ENCODE results near the gene NFIA. TPM values are rescaled to one million over a fixed set of nuclear protein-coding genes. Genes with fewer than 3 reads are reported as not detected.

NFIA gene
- total and polyA plus RNA-seq, 10 of the 15 experiments (the other 5 are each of a cell fraction or from before 2014, with no cell fraction given) = 0.10 to 0.16 TPM; not detected in 8

DNA sequence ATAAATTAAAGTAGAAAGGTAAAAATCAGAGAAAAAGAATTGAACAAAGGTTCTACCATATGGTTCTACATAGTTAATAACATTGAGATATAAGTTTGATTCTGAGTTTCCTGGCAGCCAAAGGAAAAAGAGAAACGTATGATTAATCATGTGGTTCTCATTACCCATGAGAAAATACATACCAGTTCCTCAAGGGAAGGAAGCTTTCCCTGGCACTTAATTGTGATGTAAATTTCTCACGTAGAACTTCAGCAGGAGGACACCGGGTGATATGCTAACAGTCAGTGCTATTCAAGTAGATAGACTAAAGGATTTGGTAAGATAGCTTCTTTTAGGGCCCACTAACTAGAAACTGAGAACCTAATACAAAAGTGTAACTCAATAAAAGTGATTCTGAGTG, 218.5 kb downstream of the NFIA start (continued):
- TF ChIP-seq, protein P1, sequence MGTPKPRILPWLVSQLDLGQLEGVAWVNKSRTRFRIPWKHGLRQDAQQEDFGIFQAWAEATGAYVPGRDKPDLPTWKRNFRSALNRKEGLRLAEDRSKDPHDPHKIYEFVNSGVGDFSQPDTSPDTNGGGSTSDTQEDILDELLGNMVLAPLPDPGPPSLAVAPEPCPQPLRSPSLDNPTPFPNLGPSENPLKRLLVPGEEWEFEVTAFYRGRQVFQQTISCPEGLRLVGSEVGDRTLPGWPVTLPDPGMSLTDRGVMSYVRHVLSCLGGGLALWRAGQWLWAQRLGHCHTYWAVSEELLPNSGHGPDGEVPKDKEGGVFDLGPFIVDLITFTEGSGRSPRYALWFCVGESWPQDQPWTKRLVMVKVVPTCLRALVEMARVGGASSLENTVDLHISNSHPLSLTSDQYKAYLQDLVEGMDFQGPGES (IDR thresholded peaks at IDR 0.05) = no peak
- TF ChIP-seq NFIC (IDR thresholded peaks at IDR 0.05; ENCODE audit: low read depth, low read length) = no peak
- TF ChIP-seq EZH2 (IDR thresholded peaks at IDR 0.05; ENCODE audit: borderline replicate concordance, control insufficient read depth, low read depth, low read length) = no peak
- TF ChIP-seq RCOR1 (conservative IDR thresholded peaks at IDR 0.05; ENCODE audit: low read depth, low read length) = no peak
- TF ChIP-seq, protein P2, sequence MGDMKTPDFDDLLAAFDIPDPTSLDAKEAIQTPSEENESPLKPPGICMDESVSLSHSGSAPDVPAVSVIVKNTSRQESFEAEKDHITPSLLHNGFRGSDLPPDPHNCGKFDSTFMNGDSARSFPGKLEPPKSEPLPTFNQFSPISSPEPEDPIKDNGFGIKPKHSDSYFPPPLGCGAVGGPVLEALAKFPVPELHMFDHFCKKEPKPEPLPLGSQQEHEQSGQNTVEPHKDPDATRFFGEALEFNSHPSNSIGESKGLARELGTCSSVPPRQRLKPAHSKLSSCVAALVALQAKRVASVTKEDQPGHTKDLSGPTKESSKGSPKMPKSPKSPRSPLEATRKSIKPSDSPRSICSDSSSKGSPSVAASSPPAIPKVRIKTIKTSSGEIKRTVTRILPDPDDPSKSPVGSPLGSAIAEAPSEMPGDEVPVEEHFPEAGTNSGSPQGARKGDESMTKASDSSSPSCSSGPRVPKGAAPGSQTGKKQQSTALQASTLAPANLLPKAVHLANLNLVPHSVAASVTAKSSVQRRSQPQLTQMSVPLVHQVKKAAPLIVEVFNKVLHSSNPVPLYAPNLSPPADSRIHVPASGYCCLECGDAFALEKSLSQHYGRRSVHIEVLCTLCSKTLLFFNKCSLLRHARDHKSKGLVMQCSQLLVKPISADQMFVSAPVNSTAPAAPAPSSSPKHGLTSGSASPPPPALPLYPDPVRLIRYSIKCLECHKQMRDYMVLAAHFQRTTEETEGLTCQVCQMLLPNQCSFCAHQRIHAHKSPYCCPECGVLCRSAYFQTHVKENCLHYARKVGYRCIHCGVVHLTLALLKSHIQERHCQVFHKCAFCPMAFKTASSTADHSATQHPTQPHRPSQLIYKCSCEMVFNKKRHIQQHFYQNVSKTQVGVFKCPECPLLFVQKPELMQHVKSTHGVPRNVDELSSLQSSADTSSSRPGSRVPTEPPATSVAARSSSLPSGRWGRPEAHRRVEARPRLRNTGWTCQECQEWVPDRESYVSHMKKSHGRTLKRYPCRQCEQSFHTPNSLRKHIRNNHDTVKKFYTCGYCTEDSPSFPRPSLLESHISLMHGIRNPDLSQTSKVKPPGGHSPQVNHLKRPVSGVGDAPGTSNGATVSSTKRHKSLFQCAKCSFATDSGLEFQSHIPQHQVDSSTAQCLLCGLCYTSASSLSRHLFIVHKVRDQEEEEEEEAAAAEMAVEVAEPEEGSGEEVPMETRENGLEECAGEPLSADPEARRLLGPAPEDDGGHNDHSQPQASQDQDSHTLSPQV (IDR thresholded peaks at IDR 0.05) = no peak
- TF ChIP-seq, protein P3, sequence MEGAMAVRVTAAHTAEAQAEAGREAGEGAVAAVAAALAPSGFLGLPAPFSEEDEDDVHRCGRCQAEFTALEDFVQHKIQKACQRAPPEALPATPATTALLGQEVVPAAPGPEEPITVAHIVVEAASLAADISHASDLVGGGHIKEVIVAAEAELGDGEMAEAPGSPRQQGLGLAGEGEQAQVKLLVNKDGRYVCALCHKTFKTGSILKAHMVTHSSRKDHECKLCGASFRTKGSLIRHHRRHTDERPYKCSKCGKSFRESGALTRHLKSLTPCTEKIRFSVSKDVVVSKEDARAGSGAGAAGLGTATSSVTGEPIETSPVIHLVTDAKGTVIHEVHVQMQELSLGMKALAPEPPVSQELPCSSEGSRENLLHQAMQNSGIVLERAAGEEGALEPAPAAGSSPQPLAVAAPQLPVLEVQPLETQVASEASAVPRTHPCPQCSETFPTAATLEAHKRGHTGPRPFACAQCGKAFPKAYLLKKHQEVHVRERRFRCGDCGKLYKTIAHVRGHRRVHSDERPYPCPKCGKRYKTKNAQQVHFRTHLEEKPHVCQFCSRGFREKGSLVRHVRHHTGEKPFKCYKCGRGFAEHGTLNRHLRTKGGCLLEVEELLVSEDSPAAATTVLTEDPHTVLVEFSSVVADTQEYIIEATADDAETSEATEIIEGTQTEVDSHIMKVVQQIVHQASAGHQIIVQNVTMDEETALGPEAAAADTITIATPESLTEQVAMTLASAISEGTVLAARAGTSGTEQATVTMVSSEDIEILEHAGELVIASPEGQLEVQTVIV (IDR thresholded peaks at IDR 0.05; ENCODE audit: borderline replicate concordance, partially characterized antibody) = no peak
- TF ChIP-seq YY1 (IDR thresholded peaks at IDR 0.05; ENCODE audit: low read depth, low read length) = no peak
- no peak for TF ChIP-seq ZNF274 (IDR thresholded peaks at IDR 0.05; ENCODE audit: insufficient read depth, insufficient read length)
- no peak for TF ChIP-seq CBFB (IDR thresholded peaks at IDR 0.05; ENCODE audit: low read depth)

All from GM12878 (cell line).